Ascending aorta (tissue), 2 donors: ENCODE results near the gene STK26. TPM values are rescaled to one million over a fixed set of nuclear protein-coding genes. Genes with fewer than 3 reads are reported as not detected.

Source experiments
- DNase-seq, 2 donors: peaks; one replicate each; pipeline ENCODE4 v3.0.0-alpha.2; 2019; ENCODE audit warnings: low spot score in 2 of 2
- H3K27ac ChIP-seq, 2 donors: fragments of 200-600 bp; sonication (generic); one replicate each; pipeline ENCODE4 v1.5.1; 2016 to 2017; ENCODE audit warnings: mild to moderate bottlenecking in 1 of 2
- H3K27me3 ChIP-seq: fragments of 200-600 bp; sonication (generic); one replicate; pipeline ENCODE4 v1.5.1; 2017
- H3K36me3 ChIP-seq, 2 donors: fragments of 200-600 bp; sonication (generic); one replicate each; pipeline ENCODE4 v1.5.1; 2016
- H3K4me1 ChIP-seq, 2 donors: fragments of 200-600 bp; sonication (generic); one replicate each; pipeline ENCODE4 v1.5.1; 2016 to 2017; ENCODE audit warnings: mild to moderate bottlenecking in 1 of 2
- H3K4me3 ChIP-seq, 2 donors: fragments of 200-600 bp; sonication (generic); one replicate each; pipeline ENCODE4 v1.5.1; 2016 to 2017; ENCODE audit warnings: mild to moderate bottlenecking in 1 of 2
- H3K9me3 ChIP-seq, 2 donors: fragments of 200-600 bp; sonication (generic); one replicate each; pipeline ENCODE4 v1.5.1; 2016
- CTCF ChIP-seq, 3 experiments: fragments of 200-600 bp in 2 of 3; fragments of 450-650 bp in 1 of 3; sonication (generic) in 2 of 3; IDR thresholded peaks; one replicate each; pipeline ENCODE4 v1.5.1; 2016 to 2019; ENCODE audit warnings: antibody characterized with exemption in 3 of 3, mild to moderate bottlenecking in 1 of 3, moderate library complexity in 1 of 3
- intact Hi-C: fragments of 100-400 bp; cut with DNase I; formaldehyde crosslinking; loops from one replicate; pipeline ENCODE4 v1.15.1; 2023
- total RNA-seq: library from RNA; depleted of rRNA; stranded (reverse); fragments of >200 nt; gene quantifications from one replicate; pipeline ENCODE4 v1.1.0, GENCODE V29; 2016

STK26 gene
- total RNA-seq, 1 donor from 2014 or later = 1.8 TPM

GRCh38 chrX:132025041-132025440, 1.9 kb downstream of the STK26 start:
- H3K4me1 ChIP-seq = no peaks in the 10 kb centered on the region
- H3K36me3 ChIP-seq = no peaks in the 10 kb centered on the region
- TF ChIP-seq CTCF (IDR thresholded peaks at IDR 0.05) = no peak
- H3K4me3 ChIP-seq = no peak overlapping the region
- H3K9me3 ChIP-seq = no peaks in the 10 kb centered on the region
- DNase-seq = no peak
- no peaks in the 10 kb centered on the region for H3K27me3 ChIP-seq
- intact Hi-C loops = no loop called here
- H3K27ac ChIP-seq = no peak overlapping the region

- Histone ChIP-seq H3K36me3 (no peaks in the 10 kb centered on the region), H3K4me1 (no peaks in the 10 kb centered on the region), H3K4me3 (no peak overlapping the region), H3K27me3 (no peaks in the 10 kb centered on the region), H3K9me3 (no peaks in the 10 kb centered on the region), H3K27ac (no peak overlapping the region)
- no peak for DNase-seq
- no peak for TF ChIP-seq CTCF (IDR thresholded peaks at IDR 0.05)
- intact Hi-C loops = no loop called here
Measured at GRCh38 chrX:132030264-132030663, 7.2 kb downstream of the STK26 start.

- H3K36me3 ChIP-seq = no peaks in the 10 kb centered on the region
- TF ChIP-seq CTCF (IDR thresholded peaks at IDR 0.05) = no peak
- H3K4me1 ChIP-seq = no peaks in the 10 kb centered on the region
- H3K27ac ChIP-seq = no peak overlapping the region
- intact Hi-C loops = no loop called here
- H3K4me3 ChIP-seq = no peak overlapping the region
- H3K9me3 ChIP-seq = no peaks in the 10 kb centered on the region
- no peak for DNase-seq
- H3K27me3 ChIP-seq = no peaks in the 10 kb centered on the region
Measured at GRCh38 chrX:132031867-132032266, 8.8 kb downstream of the STK26 start.

- no peak for DNase-seq
- Histone ChIP-seq H3K9me3 (no peaks in the 10 kb centered on the region), H3K27me3 (no peaks in the 10 kb centered on the region), H3K4me3 (no peak overlapping the region), H3K27ac (no peak overlapping the region), H3K36me3 (no peaks in the 10 kb centered on the region), H3K4me1 (no peaks in the 10 kb centered on the region)
- TF ChIP-seq CTCF (IDR thresholded peaks at IDR 0.05) = no peak
- intact Hi-C loops = no loop called here
Measured at GRCh38 chrX:132033166-132033565, 10.1 kb downstream of the STK26 start.

- no peak overlapping the region for H3K27ac ChIP-seq
- no peaks in the 10 kb centered on the region for H3K9me3 ChIP-seq
- H3K4me3 ChIP-seq = no peak overlapping the region
- no peaks in the 10 kb centered on the region for H3K36me3 ChIP-seq
- no peaks in the 10 kb centered on the region for H3K27me3 ChIP-seq
- intact Hi-C loops = no loop called here
- H3K4me1 ChIP-seq = no peaks in the 10 kb centered on the region
- DNase-seq = no peak
- TF ChIP-seq CTCF (IDR thresholded peaks at IDR 0.05) = no peak
Measured at GRCh38 chrX:132034648-132035047, 11.5 kb downstream of the STK26 start.

GRCh38 chrX:132037479-132037993, 14.4 kb downstream of the STK26 start:
- Histone ChIP-seq H3K27ac (no peak overlapping the region), H3K9me3 (no peaks in the 10 kb centered on the region), H3K4me1 (no peaks in the 10 kb centered on the region), H3K27me3 (no peaks in the 10 kb centered on the region), H3K36me3 (no peaks in the 10 kb centered on the region), H3K4me3 (no peak overlapping the region)
- intact Hi-C loops = no loop called here
- no peak for DNase-seq
- TF ChIP-seq CTCF (IDR thresholded peaks at IDR 0.05) = no peak
